ENCODE measurements around the gene SPOCK3. TPM values are rescaled to one million over a fixed set of nuclear protein-coding genes. Genes with fewer than 3 reads are reported as not detected.
"Not testable (repeated sequence)": the region's sequence is repeated elsewhere in the genome, so short reads cannot be mapped to it uniquely, and the experiment has no call there.

The SPOCK3 gene
- total RNA-seq, 1 experiment from 2014 or later = 0.17 TPM

DNA sequence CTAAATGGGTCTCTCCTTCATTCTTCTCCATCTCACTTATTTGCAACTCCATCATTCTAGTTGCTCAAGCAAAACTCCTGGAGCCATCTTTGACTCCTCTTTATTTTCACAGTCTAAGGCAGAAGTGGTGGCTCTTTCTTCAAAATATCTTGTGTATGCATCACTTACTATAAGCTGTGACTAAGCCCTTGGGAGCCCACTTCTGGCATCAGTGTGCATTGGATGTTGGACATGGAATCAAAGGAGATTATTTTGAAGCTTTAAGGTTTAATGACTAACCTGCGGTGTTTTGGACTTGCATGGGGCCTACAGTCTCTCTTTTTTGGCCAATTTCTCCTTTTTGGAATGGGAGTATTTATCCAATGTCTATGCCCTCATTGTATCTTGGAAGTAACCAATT, 276.8 kb downstream of the SPOCK3 start:
- DNase-seq (ENCODE audit: low spot score) = no peak

DNA sequence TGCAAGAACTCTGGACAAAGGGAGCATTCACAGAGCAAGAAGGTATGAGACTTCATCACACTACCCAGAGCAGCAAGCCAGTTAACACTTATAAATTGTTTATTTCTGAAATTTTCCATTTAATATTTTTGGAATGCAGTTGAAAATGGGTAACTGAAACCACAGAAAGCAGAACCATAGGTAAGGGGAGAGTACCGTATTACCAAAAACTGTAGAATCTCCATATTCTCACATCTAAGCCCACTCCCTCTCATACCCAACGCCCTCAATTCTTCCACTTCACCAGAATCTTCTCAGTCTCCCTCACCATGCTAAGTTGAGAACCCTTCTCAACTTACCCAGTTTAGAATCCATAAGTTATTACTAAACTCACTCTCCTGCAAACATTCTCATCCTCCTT, 277.8 kb downstream of the SPOCK3 start:
- DNase-seq (ENCODE audit: low spot score) = no peak

DNA sequence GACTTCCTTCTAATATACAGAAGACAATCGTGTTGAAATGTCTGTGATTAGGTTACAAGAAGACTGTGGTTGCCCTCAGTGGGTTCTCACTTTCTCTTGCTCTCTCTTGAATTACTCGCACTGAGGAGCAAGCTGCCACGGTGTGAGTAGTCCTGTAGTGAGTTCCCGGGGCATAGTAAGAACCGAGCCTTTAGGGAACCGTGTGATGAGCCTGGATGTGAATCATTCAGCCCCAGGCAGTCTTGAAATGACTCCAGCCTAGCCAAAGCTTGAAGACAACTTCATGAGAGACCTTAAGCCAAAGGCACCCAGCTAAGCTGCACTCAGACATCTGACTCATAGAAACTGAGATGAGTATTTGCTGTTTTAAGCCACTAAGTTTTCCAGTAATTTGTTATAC, 292.7 kb downstream of the SPOCK3 start:
- DNase-seq (ENCODE audit: low spot score) = no peak

DNA sequence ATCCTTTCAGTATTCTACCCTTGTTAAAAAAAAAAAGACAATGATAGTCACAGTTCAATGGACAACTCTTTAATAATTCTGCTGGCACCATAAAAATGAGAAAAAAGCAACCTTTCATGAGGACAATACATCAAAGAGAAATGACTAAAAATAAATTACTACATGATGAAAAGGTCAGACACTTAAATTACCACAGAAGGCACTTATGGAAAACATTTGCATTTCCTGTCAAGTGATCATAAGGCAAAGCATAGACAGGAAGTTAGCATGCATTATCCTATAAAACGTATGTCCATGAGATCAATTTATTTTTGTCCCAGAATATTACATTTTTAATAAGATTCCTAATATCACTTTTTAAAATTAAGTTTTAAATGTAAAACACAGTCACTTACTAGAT, 303.8 kb downstream of the SPOCK3 start:
- DNase-seq (ENCODE audit: low spot score) = no peak

DNA sequence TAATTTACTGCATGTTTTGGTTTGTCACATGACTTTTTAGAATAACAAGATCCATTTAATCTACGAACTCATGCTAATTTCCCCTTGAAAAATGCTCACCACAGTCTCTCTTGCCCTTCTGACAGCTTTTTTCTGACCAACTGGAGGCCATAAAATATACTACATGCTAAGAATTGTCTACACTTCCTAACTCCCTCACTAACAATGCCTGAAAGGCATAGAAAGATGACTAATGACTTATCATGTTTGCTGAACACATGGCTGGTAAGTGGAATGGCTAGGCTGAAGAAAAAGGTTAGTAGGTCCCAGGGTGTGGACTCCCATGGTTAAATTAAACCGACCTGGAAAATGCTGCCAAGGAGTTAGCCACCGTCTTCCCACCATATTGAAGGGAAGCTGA, 309.9 kb downstream of the SPOCK3 start:
- DNase-seq (ENCODE audit: low spot score) = peak; percentile 6

DNA sequence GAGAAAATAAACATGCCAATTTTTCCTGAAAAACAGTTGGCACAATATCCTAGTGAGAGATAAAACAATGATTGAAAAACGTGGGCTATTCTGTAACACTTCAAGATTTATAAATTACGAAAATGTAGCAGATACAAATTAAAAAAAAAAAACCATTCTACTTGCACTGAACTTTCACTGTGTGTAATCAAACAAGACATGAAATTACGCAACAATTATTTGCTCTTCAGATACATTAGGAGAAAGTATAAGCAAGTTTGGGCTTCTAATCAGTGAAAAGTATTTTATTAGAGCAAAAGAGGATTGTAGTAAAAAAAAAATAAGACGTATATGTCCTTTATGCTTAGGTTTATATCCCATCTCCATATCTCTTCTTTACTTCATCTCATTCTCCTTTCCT, 320.4 kb downstream of the SPOCK3 start:
- no peak for DNase-seq (ENCODE audit: low spot score)

DNA sequence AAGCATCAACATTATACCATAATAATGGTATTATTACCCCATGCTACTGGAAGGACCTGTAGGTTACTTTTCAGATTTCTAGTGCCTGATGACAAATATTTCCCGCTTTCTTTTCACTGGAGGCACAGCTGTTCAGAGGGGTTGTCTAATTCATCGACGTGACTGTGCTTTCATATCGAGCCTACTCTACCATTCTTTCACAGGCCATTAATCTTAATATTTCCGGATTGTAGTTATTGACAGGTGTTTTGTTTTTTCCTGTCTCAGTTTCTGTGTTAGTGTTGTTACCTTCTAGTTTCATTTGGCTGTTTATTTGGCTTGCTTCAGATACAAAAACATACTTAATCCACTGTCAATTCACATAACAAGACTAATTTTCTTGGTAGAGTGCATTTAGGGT, 330.9 kb downstream of the SPOCK3 start:
- no peak for DNase-seq (ENCODE audit: low spot score)

DNA sequence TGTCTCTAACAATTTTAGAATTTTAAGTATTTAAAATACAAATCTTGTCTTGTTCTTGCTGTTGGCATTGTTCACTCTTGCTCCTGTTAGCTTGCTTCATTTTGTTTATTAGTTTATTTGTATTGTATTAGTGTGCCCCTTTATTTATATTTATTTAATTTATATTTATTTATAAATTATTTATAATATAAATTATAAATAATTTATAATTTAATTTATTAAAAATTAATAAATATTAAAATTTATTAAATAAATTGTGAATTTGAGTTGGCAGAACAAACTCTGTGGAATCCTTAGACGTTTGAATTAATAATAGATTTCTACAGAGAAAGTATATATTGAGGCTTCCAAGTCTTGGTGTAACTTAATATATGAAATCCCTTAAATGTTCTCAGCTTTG, 331.4 kb downstream of the SPOCK3 start:
- no peak for DNase-seq (ENCODE audit: low spot score)

DNA sequence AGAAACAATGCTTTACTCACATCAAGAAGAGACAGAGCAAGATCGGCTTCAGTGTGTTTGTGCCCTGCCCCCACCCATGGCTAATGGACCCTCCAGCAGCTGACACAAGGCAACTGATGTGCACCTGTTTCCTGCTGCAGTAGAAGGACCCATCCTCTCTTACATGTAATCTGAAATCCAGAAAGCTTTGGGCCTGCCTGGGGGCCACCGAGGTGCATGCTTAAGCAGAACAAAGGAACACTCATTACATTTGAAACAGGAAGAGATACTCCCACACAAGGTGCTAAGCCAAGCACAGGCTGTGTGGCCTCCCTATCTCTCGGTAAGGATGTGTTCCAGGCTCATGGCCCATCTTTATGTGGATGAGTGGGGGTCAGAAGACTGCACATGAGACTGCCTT, 338.0 kb downstream of the SPOCK3 start:
- no peak for DNase-seq (ENCODE audit: low spot score)

DNA sequence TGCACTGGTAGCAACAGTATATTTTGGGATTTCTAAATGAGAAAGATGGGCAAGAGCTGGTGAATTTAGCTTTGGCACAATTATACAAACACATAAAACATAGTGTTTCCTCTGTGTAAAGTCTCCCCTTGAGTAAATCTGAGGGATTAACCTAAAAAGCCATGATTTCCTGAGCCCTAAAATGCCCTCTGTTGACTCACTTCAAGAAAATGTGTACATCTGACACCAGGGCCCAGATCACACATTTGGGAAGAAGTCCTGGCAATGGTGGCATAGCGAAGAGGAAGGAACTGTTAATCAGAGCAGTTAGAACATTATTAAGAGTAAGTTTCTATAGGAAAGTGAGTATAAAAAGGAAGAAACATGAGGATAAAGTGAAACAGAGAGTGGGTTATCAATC, 338.5 kb downstream of the SPOCK3 start:
- DNase-seq (ENCODE audit: low spot score) = no peak

DNA sequence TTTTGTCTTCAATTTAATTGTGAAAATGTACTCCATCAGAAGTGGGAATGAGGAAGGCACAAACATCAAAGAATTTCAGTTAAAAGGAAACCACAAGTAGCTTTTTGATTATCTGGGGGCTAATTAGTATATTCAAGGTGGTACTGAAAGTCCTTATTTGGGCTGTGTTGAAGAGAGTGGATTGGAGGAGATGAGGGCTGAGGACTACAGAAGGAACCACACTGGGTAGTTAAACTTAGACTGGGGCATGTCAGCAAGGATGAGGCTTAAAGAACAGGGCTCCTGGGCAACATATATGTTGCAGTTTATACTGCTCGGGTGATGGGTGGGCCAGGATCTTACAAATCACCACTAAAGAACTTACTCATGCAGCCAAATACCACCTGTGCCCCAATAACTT, 346.8 kb downstream of the SPOCK3 start:
- no peak for DNase-seq (ENCODE audit: low spot score)

DNA sequence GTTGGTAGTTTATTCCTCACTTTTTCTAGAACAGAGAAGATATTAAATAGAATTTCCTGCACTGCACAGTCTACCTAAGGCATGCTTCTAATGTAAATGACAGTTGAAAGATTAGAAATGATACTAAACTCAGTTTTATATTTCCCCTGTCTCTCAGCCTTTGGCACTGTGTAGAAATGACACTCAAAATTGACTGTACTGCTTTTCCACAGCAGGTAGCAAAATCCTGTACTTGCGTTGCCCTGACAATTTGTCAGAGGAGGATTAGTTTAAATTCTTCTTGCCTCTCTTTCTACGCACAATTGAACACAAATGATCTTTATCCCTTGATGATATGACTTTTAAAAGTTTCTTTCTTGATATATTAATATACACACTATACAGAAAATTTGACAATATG, 347.6 kb downstream of the SPOCK3 start:
- no peak for DNase-seq (ENCODE audit: low spot score)

DNA sequence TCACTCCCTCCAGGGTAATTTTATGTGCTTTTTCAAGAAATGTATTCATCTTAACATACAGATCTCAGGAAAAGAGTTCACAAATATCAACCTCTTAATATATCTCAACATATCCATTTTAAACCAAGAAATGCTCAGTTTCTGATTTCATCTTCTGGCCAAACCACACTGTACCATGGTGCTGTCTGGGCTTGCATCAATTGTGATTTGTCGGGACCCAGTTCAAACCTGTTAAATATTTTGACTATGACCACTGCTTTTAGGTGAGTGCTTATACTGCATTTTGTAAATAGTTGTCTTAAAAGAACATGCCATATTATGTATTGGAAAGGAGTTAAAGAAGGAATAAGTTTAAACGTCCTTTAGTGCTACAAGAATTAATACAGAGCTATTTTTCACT, 352.1 kb downstream of the SPOCK3 start:
- no peak for DNase-seq (ENCODE audit: low spot score)

DNA sequence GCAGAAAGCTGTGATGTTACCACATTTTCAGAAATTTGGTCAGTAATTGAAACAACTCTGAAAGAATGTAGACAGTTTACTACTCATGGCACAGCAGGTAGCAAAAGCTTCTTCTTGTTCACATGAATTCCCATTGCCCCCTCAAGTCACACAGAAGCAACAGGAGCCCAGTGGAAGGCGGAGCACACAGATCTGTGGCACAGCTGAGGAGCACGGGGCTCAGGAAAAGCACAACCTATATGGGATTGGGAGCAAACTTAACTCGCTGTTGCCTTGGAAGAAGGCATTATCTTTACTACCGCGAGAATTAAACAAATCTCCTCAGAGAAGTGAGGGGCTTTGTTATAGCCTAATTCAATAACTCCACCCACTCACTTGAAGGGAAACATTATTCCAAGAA, 358.5 kb downstream of the SPOCK3 start:
- DNase-seq (ENCODE audit: low spot score) = no peak

DNA sequence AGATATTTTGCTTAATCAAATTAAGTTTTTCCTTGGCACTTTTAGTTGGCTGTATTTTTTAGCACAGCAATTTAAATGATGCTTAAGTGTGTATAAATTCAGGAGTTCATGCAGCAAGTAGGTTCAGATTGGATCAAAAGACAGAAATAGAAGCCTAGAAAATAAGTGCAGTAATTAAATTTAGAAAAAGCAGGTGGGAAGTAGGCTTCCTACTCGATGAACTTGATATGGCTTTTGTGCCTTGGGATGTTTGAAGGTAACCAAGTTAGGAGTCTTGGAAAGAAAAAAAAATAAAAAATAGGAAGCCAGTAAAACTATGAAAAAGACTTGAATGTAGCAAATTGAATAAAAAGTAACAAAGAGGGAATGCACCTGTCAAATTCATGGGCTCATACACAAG, 372.3 kb downstream of the SPOCK3 start:
- no peak for DNase-seq (ENCODE audit: low spot score)

DNA sequence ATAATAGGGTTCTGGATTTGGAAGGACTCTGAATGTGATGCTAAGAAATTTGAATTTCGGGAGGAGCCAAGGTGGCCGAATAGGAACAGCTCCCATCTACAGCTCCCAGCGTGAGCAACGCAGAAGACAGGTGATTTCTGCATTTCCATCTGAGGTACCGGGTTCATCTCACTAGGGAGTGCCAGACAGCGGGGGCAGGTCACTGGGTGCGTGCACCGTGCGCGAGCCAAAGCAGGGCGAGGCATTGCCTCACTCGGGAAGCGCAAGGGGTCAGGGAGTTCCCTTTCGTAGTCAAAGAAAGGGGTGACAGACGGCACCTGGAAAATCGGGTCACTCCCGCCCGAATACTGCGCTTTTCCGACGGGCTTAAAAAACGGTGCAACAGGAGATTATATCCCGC, 383.9 kb downstream of the SPOCK3 start:
- DNase-seq (ENCODE audit: low spot score) = not testable (repeated sequence)

DNA sequence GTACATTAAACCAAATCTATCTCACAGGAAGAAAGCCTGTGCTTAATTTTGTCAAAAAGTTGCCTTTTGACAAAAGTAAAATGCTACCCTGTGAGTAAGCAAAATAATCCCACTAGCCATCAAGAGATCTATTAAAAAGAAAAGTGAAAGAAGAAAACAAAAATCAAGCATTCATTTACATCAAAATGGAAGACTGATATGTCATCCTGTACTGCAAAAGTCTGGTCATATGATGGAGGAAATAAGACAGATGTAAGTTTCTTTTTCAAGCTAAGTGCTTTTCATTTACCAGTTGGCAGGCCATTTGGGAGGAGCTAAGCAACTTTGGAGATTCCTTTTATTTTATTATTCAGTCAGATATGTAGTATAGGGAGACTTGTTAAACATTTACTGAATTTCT, 387.4 kb downstream of the SPOCK3 start:
- no peak for DNase-seq (ENCODE audit: low spot score)

DNA sequence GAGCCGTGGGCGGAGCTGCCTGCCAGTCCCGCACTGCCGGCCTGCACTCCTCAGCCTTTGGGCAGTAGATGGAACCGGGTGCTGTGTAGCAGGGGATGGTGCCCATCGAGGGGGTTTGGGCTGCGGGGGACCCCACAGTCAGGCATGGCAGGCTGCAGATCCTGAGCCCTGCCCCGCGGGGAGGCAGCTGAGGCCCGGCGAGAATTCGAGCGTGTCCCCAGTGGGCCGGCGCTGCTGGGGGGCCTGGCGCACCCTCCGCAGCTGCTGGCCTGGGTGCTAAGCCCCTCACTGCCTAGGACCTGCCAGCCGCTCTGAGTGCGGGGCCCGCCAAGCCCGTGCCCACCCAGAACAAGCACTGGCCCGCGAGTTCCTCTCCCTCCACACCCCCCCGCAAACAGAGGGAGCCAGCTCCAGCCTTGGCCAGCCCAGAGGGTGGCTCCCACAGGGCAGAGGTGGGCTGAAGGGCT, 391.5 kb downstream of the SPOCK3 start:
- DNase-seq (ENCODE audit: low spot score) = no peak

DNA sequence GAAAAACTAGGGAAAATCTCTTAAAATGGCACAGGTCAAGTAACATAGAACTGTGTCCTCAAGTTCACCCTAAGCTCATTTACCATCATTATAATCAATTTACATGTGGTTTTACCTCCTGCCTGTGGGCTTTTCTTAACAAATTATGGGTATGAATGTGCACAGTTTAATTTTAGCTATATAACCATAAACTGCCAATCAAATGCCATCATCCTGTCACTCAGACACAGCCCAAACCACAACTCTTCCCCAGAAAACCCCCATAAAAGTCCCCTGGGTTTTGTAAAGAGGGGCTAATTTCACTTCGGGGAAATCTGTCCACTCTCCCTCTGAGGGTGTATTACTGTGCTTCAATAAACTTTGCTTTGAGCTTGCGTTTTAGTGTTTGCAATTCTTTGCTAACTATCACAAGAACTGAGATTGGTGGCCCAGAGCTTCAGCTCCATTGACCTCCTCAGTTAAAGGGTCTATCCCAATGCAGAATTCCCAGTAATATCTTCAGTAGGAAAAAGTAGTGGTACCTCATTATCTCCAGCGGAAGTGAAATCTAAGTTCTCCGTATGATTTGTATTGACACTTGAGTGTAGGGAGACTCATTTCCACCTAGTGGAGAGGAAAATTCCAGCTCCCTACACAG, 394.6 kb downstream of the SPOCK3 start:
- no peak for DNase-seq (ENCODE audit: low spot score)

DNA sequence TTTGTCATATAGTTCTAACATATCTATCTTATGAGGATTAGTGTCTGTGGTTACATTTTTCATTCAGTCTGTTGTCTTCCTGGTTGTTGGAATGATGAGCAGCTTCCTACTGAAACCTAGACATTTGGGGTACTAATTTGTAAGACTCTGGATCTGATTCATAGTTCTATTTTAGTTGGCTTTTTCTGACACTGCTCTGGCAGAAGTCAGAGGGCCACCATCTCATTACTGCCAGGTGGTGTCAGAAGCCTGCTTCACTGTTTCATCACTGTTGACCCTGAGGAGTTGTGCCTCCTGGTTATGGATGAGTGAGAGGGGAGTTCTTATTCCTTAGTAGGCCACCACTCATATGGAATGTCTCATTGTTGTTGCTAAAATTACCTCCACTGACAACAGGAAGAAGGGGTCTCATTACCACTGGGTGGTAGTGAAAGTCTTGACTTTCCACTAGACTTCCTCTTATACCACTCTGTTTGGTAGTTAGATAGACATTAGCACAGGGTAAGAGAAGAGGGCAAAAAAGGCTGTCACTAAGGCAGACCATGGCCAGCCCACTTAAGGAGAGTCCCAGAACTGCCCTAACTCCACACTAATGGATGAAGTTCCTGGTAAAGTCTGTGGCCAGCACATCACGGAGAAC, 395.2 kb downstream of the SPOCK3 start:
- DNase-seq (ENCODE audit: low spot score) = no peak

DNA sequence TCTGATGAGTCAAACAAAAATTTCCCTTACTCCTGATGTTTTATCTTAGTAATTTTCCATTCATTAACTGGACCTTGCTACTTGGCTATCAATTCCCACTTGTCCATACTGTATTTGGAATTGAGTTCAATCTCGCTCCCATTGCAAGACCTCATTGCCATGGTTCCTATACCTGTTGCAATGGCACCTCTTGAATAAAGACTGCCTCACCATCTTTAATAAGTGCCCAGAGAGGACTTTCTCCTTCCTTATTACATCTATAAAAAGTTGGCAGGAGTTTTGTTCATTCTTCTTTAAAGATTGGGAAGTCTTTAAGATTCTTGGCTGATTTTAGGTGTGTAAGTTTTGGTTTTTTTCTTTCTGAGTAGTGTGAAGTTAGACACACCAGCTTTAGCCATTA, 397.4 kb downstream of the SPOCK3 start:
- DNase-seq (ENCODE audit: low spot score) = no peak

DNA sequence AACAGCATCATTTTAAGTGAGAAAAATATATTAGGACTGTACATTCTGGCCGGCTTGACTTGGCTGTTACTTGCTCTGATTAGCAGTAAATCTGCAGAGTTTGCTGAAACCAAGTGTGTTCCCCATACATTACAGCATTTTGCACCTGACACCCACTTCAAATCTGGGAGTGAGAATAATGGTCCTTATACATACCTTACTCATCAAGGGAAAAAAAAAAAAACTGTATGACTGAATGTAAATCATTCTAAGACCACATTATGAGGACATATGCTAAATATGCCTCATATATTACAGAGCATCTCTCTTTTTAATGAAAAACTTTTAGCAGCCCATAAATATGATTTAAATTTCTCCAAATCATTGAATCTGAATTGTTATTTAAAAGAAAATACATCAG, 406.7 kb downstream of the SPOCK3 start:
- no peak for DNase-seq (ENCODE audit: low spot score)

DNA sequence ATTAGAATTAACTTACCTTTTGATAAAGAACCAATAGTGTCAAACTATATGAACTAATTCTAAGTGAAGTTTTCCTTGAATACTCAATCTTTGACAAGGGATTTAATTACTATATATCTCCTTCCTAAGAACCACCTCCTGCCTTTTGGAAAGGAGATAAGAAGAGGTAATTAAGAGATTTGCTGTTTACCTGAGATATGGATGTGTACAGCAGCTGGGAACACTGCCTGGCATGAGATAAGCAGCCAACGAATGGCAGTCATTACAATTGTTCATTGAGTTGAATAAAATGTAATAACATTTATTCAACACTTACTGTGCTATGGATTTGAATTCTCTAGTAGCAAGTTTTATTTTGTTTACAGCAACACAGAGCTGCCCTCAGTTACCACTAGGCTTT, 407.1 kb downstream of the SPOCK3 start:
- DNase-seq (ENCODE audit: low spot score) = no peak

DNA sequence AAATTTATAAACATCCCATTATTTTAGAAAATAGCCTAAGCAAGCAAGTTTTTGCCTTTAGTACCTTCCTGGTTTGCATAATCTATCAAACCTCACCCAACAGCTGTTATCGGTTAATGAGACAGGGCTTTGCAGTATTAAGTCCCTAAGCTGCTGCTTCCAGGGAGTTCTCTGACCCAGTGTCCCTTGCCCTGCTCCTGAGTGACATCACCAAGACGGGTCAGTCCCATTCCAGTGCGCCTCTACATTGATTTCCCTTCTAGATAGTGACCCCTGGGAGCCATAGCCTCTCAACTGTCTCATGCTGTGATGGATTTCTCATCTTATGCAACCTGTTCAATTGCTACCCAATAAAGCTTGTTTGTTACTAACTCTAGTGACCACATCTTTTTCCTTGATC, 410.4 kb downstream of the SPOCK3 start:
- DNase-seq (ENCODE audit: low spot score) = no peak

Data from H4 (cell line).